Colonic mucosa (tissue), 4 donors: ENCODE data around the gene CRHR1. TPM values are rescaled to one million over a fixed set of nuclear protein-coding genes. Genes with fewer than 3 reads are reported as not detected.

Experiments used
- DNase-seq: peaks from one replicate; pipeline ENCODE4 v3.0.0-alpha.2; 2020
- H3K27ac ChIP-seq: fragments of 200-600 bp; one replicate; pipeline ENCODE4 v1.8.0; 2021
- H3K27me3 ChIP-seq: fragments of 200-600 bp; one replicate; pipeline ENCODE4 v1.8.0; 2021
- H3K36me3 ChIP-seq: fragments of 200-600 bp; one replicate; pipeline ENCODE4 v1.8.0; 2021
- H3K4me1 ChIP-seq: fragments of 200-600 bp; one replicate; pipeline ENCODE4 v1.8.0; 2021; ENCODE audit warnings: mild to moderate bottlenecking
- H3K4me3 ChIP-seq: fragments of 200-600 bp; one replicate; pipeline ENCODE4 v1.8.0; 2021
- H3K9ac ChIP-seq, 2 donors: one replicate each; pipeline ENCODE4 v1.7.0; 2013; ENCODE audit warnings: control low read depth in 2 of 2, low read depth in 2 of 2, low read length in 2 of 2
- H3K9me3 ChIP-seq: fragments of 200-600 bp; one replicate; pipeline ENCODE4 v1.8.0; 2021
- intact Hi-C: fragments of 100-400 bp; cut with DNase I; formaldehyde crosslinking; loops from one replicate; pipeline ENCODE4 v1.14.1; 2022
- total RNA-seq, 2 donors: library from RNA; stranded (reverse); fragmentation: NEBNext Ultra II Directional in 1 of 2; extraction: Animal tissue kit (Norgen Biotek cat#: 25700) in 1 of 2; gene quantifications; one replicate each; pipeline ENCODE4 v1.2.1, GENCODE V29; 2021
- TF ChIP-seq, protein P1 (sequence below): fragments of 200-600 bp; IDR thresholded peaks from one replicate; pipeline ENCODE4 v1.8.0; 2022; ENCODE audit warnings: antibody characterized with exemption, mild to moderate bottlenecking
- donor health status: healthy.
- donor health status: DM: no; HTN: no; CAD: no.
- donor health status: DM: no; HTN: no; CAD: no.

The CRHR1 gene
- total RNA-seq, 2 donors from 2014 or later, result not detected

DNA sequence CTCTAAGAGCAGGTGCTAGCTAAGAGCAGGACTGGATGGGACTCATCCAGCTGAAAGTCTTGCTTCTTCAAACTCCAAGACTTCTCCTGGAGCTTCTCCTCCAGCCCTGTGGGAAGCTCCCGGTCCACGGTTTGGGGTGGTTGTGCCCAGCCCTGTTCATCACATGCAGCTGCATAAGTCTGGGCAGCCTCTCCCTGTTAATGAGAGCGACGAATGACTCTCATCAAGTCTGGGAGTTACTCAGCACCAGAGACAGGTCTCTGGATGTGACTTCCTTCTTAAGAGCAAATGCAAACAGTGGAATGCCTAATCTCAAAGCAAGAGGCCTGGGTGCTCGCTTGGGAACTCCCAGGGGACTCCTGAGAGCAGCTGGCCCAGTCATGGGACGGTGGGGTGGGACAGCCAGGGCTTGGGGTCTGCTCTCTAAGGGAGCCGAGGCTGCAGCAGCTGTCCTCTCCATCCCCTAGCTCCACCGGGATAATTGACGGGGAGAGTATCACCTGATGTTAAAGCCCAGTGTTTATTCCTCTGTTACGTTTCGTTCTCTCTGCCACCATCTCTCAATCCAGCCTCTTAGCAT, 35.3 kb upstream of the CRHR1 start:
- H3K27ac ChIP-seq, result no peak overlapping the region
- TF ChIP-seq, protein P1, sequence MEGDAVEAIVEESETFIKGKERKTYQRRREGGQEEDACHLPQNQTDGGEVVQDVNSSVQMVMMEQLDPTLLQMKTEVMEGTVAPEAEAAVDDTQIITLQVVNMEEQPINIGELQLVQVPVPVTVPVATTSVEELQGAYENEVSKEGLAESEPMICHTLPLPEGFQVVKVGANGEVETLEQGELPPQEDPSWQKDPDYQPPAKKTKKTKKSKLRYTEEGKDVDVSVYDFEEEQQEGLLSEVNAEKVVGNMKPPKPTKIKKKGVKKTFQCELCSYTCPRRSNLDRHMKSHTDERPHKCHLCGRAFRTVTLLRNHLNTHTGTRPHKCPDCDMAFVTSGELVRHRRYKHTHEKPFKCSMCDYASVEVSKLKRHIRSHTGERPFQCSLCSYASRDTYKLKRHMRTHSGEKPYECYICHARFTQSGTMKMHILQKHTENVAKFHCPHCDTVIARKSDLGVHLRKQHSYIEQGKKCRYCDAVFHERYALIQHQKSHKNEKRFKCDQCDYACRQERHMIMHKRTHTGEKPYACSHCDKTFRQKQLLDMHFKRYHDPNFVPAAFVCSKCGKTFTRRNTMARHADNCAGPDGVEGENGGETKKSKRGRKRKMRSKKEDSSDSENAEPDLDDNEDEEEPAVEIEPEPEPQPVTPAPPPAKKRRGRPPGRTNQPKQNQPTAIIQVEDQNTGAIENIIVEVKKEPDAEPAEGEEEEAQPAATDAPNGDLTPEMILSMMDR, result no peak
- no peaks in the 10 kb centered on the region for H3K9me3 ChIP-seq
- no peak overlapping the region for H3K4me3 ChIP-seq
- intact Hi-C loops, result no loop called here
- H3K9ac ChIP-seq, result no peak overlapping the region
- no peak for DNase-seq
- no peaks in the 10 kb centered on the region for H3K4me1 ChIP-seq
- H3K27me3 ChIP-seq, result no peaks in the 10 kb centered on the region
- H3K36me3 ChIP-seq, result no peaks in the 10 kb centered on the region

DNA sequence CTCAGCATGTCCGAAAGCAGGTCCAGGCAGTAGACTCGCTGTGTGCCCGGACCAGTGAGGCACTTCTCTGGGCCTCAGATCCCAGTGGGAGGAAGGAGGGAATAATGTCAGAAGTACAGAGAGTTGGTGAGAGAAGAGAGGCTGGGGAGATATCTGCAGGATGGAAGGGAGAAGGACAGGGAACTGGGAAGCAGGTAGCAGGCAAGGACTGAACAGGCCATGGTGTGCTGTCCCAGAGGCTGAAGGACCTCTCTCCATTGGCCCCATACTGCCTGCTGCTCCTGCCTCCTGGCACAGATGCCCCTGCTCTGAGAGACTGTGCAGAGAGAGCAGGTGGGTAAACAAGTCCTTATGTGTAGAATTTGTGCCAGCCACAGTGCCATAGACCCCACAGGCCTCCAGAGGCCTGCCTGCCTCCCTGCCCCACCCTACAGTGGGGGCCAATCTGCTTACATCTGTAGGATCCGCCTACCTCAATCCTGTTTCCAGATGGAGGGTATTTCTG, 34.2 kb upstream of the CRHR1 start:
- DNase-seq, result no peak
- no peaks in the 10 kb centered on the region for H3K36me3 ChIP-seq
- H3K4me3 ChIP-seq, result no peak overlapping the region
- intact Hi-C loops, result no loop called here
- H3K9me3 ChIP-seq, result no peaks in the 10 kb centered on the region
- H3K27ac ChIP-seq, result no peak overlapping the region
- no peak overlapping the region for H3K9ac ChIP-seq
- TF ChIP-seq, protein P1, result no peak
- H3K4me1 ChIP-seq, result no peaks in the 10 kb centered on the region
- no peaks in the 10 kb centered on the region for H3K27me3 ChIP-seq

DNA sequence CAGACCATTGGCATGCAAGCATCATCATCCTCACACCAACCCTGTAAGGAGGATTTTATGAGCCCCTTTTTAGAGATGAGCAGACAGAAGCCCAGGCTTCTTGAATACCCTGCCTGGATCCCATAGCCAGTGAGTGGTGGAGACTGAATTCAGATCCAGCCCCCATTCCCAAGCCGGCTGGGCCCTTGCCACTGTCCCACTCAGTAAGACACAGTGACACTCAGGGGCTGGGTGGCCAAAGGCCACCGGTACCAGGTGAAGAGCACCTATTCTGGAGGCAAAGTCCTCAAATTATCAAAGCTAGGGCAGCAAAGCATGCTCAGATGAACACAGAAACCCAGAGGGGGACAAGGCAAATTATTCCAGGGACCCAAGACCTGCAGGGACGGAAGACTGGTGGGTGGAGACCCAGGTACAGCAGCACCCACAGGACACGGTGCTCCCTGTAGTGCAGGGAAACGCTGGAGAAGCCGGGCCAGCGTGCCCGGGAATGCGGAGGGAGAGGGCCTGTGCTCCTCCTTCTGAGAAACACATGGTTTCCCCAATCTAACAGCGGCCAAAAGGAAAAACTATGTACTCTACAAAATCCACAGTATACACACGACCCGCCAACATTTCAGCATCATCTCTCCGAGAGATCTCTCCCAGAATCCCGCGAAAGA, 33.2 kb upstream of the CRHR1 start:
- Histone ChIP-seq H3K27me3 (no peaks in the 10 kb centered on the region), H3K36me3 (no peaks in the 10 kb centered on the region)
- no peak for DNase-seq

DNA sequence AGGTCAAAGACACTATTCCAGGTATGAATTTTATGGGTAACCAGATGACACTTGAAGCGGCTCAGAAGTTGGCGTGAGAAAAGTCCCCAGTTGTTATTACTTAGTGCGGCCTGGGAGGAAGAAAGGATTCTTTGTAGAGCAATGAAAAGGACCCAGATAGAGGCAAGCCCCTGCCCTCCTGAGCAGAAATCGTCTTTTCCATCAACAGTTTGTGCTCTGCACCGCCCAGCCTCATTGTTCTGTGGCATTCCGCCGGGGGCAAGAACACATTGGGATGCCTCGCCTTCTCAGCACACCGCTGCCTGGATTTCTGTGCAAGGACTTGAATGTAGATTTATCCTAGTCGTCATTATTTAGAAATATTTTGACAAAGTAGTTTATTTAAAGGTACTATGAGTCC, 32.7 kb upstream of the CRHR1 start:
- no peak for DNase-seq
- no peaks in the 10 kb centered on the region for H3K9me3 ChIP-seq
- H3K27me3 ChIP-seq, result no peaks in the 10 kb centered on the region
- H3K9ac ChIP-seq, result no peak overlapping the region
- TF ChIP-seq, protein P1, result no peak
- H3K36me3 ChIP-seq, result no peaks in the 10 kb centered on the region
- no peaks in the 10 kb centered on the region for H3K4me1 ChIP-seq
- H3K27ac ChIP-seq, result no peak overlapping the region
- intact Hi-C loops, result no loop called here
- H3K4me3 ChIP-seq, result no peak overlapping the region

More for the DNA sequence above, 33.2 kb upstream of the CRHR1 start:
- intact Hi-C loops, result no loop called here
- Histone ChIP-seq H3K4me3 (no peak overlapping the region), H3K9me3 (no peaks in the 10 kb centered on the region), H3K4me1 (no peaks in the 10 kb centered on the region), H3K9ac (no peak overlapping the region), H3K27ac (no peak overlapping the region)
- TF ChIP-seq, protein P1, result no peak

DNA sequence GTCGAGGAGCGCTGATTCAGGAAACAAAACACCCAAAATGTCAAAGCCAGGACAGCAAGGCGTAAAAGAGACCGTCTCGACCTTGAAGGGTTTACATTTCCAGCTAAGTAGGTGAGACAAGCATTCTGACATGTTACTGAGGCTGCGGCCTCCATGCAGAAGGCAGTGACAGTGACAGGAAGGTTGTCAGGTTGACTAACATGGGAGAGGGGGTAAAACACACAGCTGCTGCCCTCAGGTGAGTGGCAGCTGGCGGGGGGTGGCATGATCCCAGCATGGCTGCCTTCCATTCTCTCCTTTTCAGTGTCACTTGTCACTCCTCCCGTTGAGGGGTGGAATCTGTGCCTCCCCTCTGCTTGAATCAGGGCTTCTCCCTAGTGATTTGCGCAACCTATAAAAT, 31.9 kb upstream of the CRHR1 start:
- Histone ChIP-seq H3K9me3 (no peaks in the 10 kb centered on the region), H3K27me3 (no peaks in the 10 kb centered on the region), H3K4me3 (no peak overlapping the region), H3K4me1 (no peaks in the 10 kb centered on the region), H3K27ac (no peak overlapping the region), H3K9ac (no peak overlapping the region), H3K36me3 (no peaks in the 10 kb centered on the region)
- DNase-seq, result no peak
- intact Hi-C loops, result no loop called here
- TF ChIP-seq, protein P1, result no peak
